WI38 (cell line): ENCODE results near the gene CACNB2.

Source experiments
- H3K4me3 ChIP-seq: 2 replicates; pipeline ENCODE4 v1.5.1; 2011; ENCODE audit warnings: low read depth, mild to moderate bottlenecking, control low read depth, low read length
- TF ChIP-seq, protein P1 (sequence below): IDR thresholded peaks from 2 replicates; pipeline ENCODE4 v1.5.1; 2012; ENCODE audit warnings: low read depth, mild to moderate bottlenecking, control low read depth, low read length

CACNB2 gene

DNA sequence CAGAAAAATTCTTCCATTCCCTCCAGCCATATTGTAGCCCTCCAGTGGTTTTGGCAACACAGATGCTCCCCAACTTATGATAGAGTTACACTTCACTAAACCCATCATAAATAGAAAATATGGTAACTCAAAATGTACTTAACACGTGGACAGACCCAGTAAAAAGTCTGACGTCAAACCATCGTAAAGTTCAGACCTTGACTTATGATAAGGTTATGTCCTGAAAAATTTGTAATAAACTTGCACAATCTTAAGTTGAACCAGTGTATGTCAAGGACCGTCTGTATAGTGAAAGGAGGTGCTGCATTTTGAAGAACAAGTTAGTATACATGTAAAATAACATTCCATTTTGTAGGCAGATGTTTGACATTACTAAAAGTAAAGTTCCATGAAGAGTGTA is 368.4 kb downstream of the CACNB2 start:
- TF ChIP-seq, protein P1, sequence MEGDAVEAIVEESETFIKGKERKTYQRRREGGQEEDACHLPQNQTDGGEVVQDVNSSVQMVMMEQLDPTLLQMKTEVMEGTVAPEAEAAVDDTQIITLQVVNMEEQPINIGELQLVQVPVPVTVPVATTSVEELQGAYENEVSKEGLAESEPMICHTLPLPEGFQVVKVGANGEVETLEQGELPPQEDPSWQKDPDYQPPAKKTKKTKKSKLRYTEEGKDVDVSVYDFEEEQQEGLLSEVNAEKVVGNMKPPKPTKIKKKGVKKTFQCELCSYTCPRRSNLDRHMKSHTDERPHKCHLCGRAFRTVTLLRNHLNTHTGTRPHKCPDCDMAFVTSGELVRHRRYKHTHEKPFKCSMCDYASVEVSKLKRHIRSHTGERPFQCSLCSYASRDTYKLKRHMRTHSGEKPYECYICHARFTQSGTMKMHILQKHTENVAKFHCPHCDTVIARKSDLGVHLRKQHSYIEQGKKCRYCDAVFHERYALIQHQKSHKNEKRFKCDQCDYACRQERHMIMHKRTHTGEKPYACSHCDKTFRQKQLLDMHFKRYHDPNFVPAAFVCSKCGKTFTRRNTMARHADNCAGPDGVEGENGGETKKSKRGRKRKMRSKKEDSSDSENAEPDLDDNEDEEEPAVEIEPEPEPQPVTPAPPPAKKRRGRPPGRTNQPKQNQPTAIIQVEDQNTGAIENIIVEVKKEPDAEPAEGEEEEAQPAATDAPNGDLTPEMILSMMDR: no peak
- no peak overlapping the region for H3K4me3 ChIP-seq

- H3K4me3 ChIP-seq: no peak overlapping the region
- TF ChIP-seq, protein P1: no peak
Measured at GRCh38 chr10:18514537-18514936, 374.3 kb downstream of the CACNB2 start.

- no peak overlapping the region for H3K4me3 ChIP-seq
Measured at GRCh38 chr10:18516851-18517250, 376.6 kb downstream of the CACNB2 start.

DNA sequence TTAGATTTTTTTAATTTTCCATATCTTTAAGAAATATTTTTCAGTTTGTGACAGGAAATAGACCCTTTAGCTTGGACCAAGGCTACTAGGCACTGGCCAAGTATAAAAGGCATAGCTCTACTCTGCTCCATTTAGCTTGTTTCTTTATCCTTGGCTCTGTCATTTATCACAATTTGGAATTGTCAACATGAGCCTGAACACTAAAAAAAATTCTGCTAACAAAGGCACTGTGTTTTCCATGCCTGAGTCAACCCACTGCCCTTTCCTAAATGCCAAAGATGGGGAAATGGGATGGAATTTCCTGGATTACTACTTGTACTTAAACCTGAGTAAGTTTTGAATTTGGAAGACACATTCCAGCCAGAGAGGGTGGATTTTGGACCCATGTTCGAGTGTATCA is 382.8 kb downstream of the CACNB2 start:
- no peak overlapping the region for H3K4me3 ChIP-seq
- TF ChIP-seq, protein P1: no peak

More at GRCh38 chr10:18516851-18517250, 376.6 kb downstream of the CACNB2 start:
- TF ChIP-seq, protein P1: no peak

- TF ChIP-seq, protein P1: no peak
- no peak overlapping the region for H3K4me3 ChIP-seq
Measured at GRCh38 chr10:18523858-18524257, 383.6 kb downstream of the CACNB2 start.

- no peak overlapping the region for H3K4me3 ChIP-seq
- TF ChIP-seq, protein P1: no peak
Measured at GRCh38 chr10:18527687-18528086, 387.5 kb downstream of the CACNB2 start.

DNA sequence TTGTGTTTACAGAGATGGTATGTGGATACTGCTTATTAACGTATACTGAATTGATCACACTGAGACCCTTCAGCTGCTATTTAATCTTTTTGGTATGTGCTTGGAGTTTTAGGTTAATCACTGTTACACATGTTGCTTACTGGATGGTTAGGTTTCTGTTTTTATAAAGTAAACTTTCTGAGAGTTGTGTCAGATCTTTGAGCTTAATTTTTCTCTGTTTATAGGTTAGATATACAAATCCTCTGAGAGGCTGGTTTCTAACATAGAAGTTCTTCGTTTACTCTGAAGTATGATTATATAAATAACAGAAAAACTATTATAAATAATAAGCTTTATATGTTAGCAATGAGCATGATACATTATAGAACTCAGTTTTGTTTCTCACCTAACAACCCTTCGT is 388.1 kb downstream of the CACNB2 start:
- H3K4me3 ChIP-seq: no peak overlapping the region
- TF ChIP-seq, protein P1: no peak
